IMR-90 (cell line): ENCODE data around the gene SLC22A25. TPM values are rescaled to one million over a fixed set of nuclear protein-coding genes. Genes with fewer than 3 reads are reported as not detected.

Experiments used
- ATAC-seq: fragments of 200-7000 bp; cut with Tn5 transposase; 2 replicates; pipeline ENCODE4 v1.9.1; 2020; ENCODE audit warnings: low read depth, mild to moderate bottlenecking, moderate library complexity
- BruUV-seq: library from RNA; stranded (reverse); fragments of 400-500 nt; replicated peaks from 2 replicates; lab custom pipeline; 2021; lab: Mats Ljungman, UMichigan
- CTCF ChIA-PET: fragments of 300-600 bp; formaldehyde crosslinking; extraction: SDS; loops from one replicate; lab custom pipeline; 2021; ENCODE audit warnings: antibody characterized with exemption; lab: Yijun Ruan, JAX
- POLR2A ChIA-PET: fragments of 300-600 bp; sonication (Branson Sonifier 250); formaldehyde crosslinking; loops from one replicate; lab custom pipeline; 2022; ENCODE audit warnings: antibody characterized with exemption; ENCODE audit not compliant: unreplicated experiment; lab: Charles Lee
- DNase-seq: peaks from one replicate; pipeline ENCODE4 v3.0.0; 2013
- H2AFZ ChIP-seq: replicated peaks from 2 replicates; pipeline ENCODE3; 2013; ENCODE audit warnings: low read length, mild to moderate bottlenecking; ENCODE audit not compliant: poor library complexity
- H2AK5ac ChIP-seq: 2 replicates; pipeline ENCODE4 v1.6.1; 2013; ENCODE audit warnings: low read depth, low read length, inconsistent platforms
- H2AK9ac ChIP-seq: replicated peaks from 2 replicates; pipeline ENCODE3; 2013; ENCODE audit warnings: mild to moderate bottlenecking, low read depth, low read length, moderate library complexity; ENCODE audit not compliant: poor library complexity
- H2BK120ac ChIP-seq: 2 replicates; pipeline ENCODE4 v1.6.1; 2013; ENCODE audit warnings: low read depth, low read length, inconsistent platforms
- H2BK15ac ChIP-seq: 3 replicates; pipeline ENCODE4 v1.6.1; 2013; ENCODE audit warnings: low read depth, low read length, inconsistent platforms
- H2BK20ac ChIP-seq: 2 replicates; pipeline ENCODE4 v1.6.1; 2013; ENCODE audit warnings: low read depth, mild to moderate bottlenecking, inconsistent platforms, low read length, moderate library complexity
- H2BK5ac ChIP-seq: 2 replicates; pipeline ENCODE4 v1.6.1; 2013; ENCODE audit warnings: mild to moderate bottlenecking, low read depth, low read length, inconsistent platforms; ENCODE audit not compliant: poor library complexity, severe bottlenecking
- H3K14ac ChIP-seq: replicated peaks from 2 replicates; pipeline ENCODE4 v1.6.1; 2013; ENCODE audit warnings: low read depth, low read length, inconsistent platforms
- H3K18ac ChIP-seq: 2 replicates; pipeline ENCODE4 v1.6.1; 2013; ENCODE audit warnings: low read depth, low read length, control low read depth
- H3K23ac ChIP-seq: 2 replicates; pipeline ENCODE4 v1.6.1; 2013; ENCODE audit warnings: low read depth, low read length, inconsistent platforms
- H3K27ac ChIP-seq: 2 replicates; pipeline ENCODE4 v1.5.1; 2013; ENCODE audit warnings: mild to moderate bottlenecking, control low read depth, low read length; ENCODE audit not compliant: insufficient read depth
- H3K27me3 ChIP-seq: 2 replicates; pipeline ENCODE4 v1.6.1; 2013; ENCODE audit warnings: low read length; ENCODE audit not compliant: control insufficient read depth, insufficient read depth
- H3K36me3 ChIP-seq: 2 replicates; pipeline ENCODE4 v1.6.1; 2013; ENCODE audit warnings: low read length, mixed read lengths; ENCODE audit not compliant: control insufficient read depth, insufficient read depth
- H3K4ac ChIP-seq: 2 replicates; pipeline ENCODE4 v1.6.1; 2013; ENCODE audit warnings: low read depth, low read length, inconsistent platforms
- H3K4me1 ChIP-seq: 2 replicates; pipeline ENCODE4 v1.6.1; 2013; ENCODE audit warnings: low read length, mixed read lengths; ENCODE audit not compliant: control insufficient read depth, insufficient read depth
- H3K4me2 ChIP-seq: 2 replicates; pipeline ENCODE4 v1.6.1; 2013; ENCODE audit warnings: low read depth, mild to moderate bottlenecking, control low read depth, low read length, moderate library complexity
- H3K4me3 ChIP-seq: 2 replicates; pipeline ENCODE4 v1.5.1; 2013; ENCODE audit warnings: low read depth, mild to moderate bottlenecking, control low read depth, low read length, moderate library complexity; ENCODE audit not compliant: insufficient read depth
- H3K56ac ChIP-seq: 2 replicates; pipeline ENCODE4 v1.6.1; 2013; ENCODE audit warnings: low read length, inconsistent platforms; ENCODE audit not compliant: insufficient read depth; ENCODE audit errors: extremely low read depth
- H3K79me1 ChIP-seq, 2 experiments: 2 replicates each; pipeline ENCODE4 v1.6.1; 2013; ENCODE audit warnings: low read length in 2 of 2, inconsistent platforms in 1 of 2, low read depth in 1 of 2
- H3K9ac ChIP-seq: 2 replicates; pipeline ENCODE4 v1.6.1; 2013; ENCODE audit warnings: low read depth, low read length, control low read depth
- H3K9me1 ChIP-seq: 2 replicates; pipeline ENCODE4 v1.6.1; 2013; ENCODE audit warnings: low read length, inconsistent platforms; ENCODE audit not compliant: insufficient read depth
- H3K9me3 ChIP-seq: 2 replicates; pipeline ENCODE4 v1.6.1; 2013; ENCODE audit warnings: low read length; ENCODE audit not compliant: control insufficient read depth, insufficient read depth
- H4K20me1 ChIP-seq: 2 replicates; pipeline ENCODE4 v1.6.1; 2013; ENCODE audit warnings: low read length, inconsistent platforms; ENCODE audit not compliant: insufficient read depth
- H4K5ac ChIP-seq: 2 replicates; pipeline ENCODE4 v1.6.1; 2013; ENCODE audit warnings: mild to moderate bottlenecking, low read depth, low read length, control low read depth
- H4K8ac ChIP-seq, 2 experiments: 2 replicates each; pipeline ENCODE4 v1.6.1; 2013; ENCODE audit warnings: low read depth in 2 of 2, low read length in 2 of 2, control low read depth in 1 of 2, inconsistent platforms in 1 of 2
- H4K91ac ChIP-seq: 2 replicates; pipeline ENCODE4 v1.6.1; 2013; ENCODE audit warnings: low read depth, low read length, inconsistent platforms; ENCODE audit not compliant: insufficient read depth
- BHLHE40 ChIP-seq: fragments of 150-350 bp; IDR thresholded peaks from 2 replicates; pipeline ENCODE4 v1.6.1; 2016; ENCODE audit warnings: mild to moderate bottlenecking, low read depth, low read length
- CEBPB ChIP-seq: IDR thresholded peaks from 2 replicates; pipeline ENCODE4 v1.6.1; 2012; ENCODE audit warnings: low read depth, low read length, improper control_type of control experiment
- CHD1 ChIP-seq: IDR thresholded peaks from 2 replicates; pipeline ENCODE4 v1.6.1; 2012; ENCODE audit warnings: low read depth, low read length, improper control_type of control experiment
- FOS ChIP-seq: fragments of 150-350 bp; IDR thresholded peaks from 2 replicates; pipeline ENCODE4 v1.6.1; 2016; ENCODE audit warnings: low read depth, low read length
- MAFK ChIP-seq: IDR thresholded peaks from 2 replicates; pipeline ENCODE4 v1.6.1; 2012; ENCODE audit warnings: low read depth, low read length, improper control_type of control experiment
- MAZ ChIP-seq: IDR thresholded peaks from 2 replicates; pipeline ENCODE4 v1.6.1; 2012; ENCODE audit warnings: low read depth, mild to moderate bottlenecking, low read length, improper control_type of control experiment, moderate library complexity, borderline replicate concordance
- MXI1 ChIP-seq: IDR thresholded peaks from 2 replicates; pipeline ENCODE4 v1.6.1; 2012; ENCODE audit warnings: low read depth, mild to moderate bottlenecking, low read length, moderate library complexity, borderline replicate concordance
- NFE2L2 ChIP-seq: fragments of 150-350 bp; IDR thresholded peaks from 2 replicates; pipeline ENCODE4 v1.6.1; 2016; ENCODE audit warnings: low read depth, mild to moderate bottlenecking, low read length
- POLR2A ChIP-seq: IDR thresholded peaks from 2 replicates; pipeline ENCODE4 v1.6.1; 2012; ENCODE audit warnings: mild to moderate bottlenecking, low read depth, low read length
- RAD21 ChIP-seq: IDR thresholded peaks from 2 replicates; pipeline ENCODE4 v1.6.1; 2012; ENCODE audit warnings: low read length, improper control_type of control experiment
- RCOR1 ChIP-seq: IDR thresholded peaks from 2 replicates; pipeline ENCODE4 v1.6.1; 2012; ENCODE audit warnings: mild to moderate bottlenecking, low read length, improper control_type of control experiment; ENCODE audit not compliant: insufficient replicate concordance
- RFX5 ChIP-seq: IDR thresholded peaks from 2 replicates; pipeline ENCODE4 v1.8.0; 2012; ENCODE audit warnings: low read depth, mild to moderate bottlenecking, low read length, moderate library complexity
- SMC3 ChIP-seq: fragments of 150-350 bp; IDR thresholded peaks from 2 replicates; pipeline ENCODE4 v1.6.1; 2016; ENCODE audit warnings: low read depth, mild to moderate bottlenecking, antibody characterized with exemption, low read length, moderate library complexity
- WGBS, 2 experiments: methylation state at CpG; one replicate each; pipeline versions ENCODE4 v1.1.5 to v1.1.7; 2013; ENCODE audit warnings: missing lambda C conversion rate in 2 of 2; ENCODE audit not compliant: insufficient read length in 1 of 2; ENCODE audit errors: extremely low coverage in 2 of 2; 5-methylcytosine and 5-hydroxymethylcytosine counted together
- dilution Hi-C: fragments of 300-500 bp; cut with HindIII; formaldehyde crosslinking; loops from one replicate; pipeline ENCODE4 v1.14.3; 2018; ENCODE audit warnings: low sequenced_read_pairs; ENCODE audit not compliant: unreplicated experiment
- in situ Hi-C: fragments of 300-500 bp; cut with MboI; formaldehyde crosslinking; loops from 3 replicates; pipeline ENCODE4 v1.14.3; 2019; ENCODE audit warnings: low sequenced_read_pairs, inconsistent platforms, mixed read lengths
- intact Hi-C: fragments of 100-400 bp; cut with micrococcal nuclease; formaldehyde crosslinking; loops from 2 replicates; pipeline ENCODE4 v1.10.0; 2022
- polyA plus RNA-seq, 3 experiments: library from polyadenylated mRNA; depleted of rRNA; stranded (reverse); fragments of >200 nt; gene quantifications; 2 replicates each; pipeline ENCODE4 v1.2.3, GENCODE V29; 2012; ENCODE audit warnings: low replicate concordance in 1 of 3
- total RNA-seq: library from RNA; depleted of rRNA; stranded (reverse); fragments of >200 nt; gene quantifications from 2 replicates; pipeline ENCODE4 v1.2.3, GENCODE V29; 2012
- TF ChIP-seq, protein P1 (sequence below): fragments of 150-350 bp; IDR thresholded peaks from 2 replicates; pipeline ENCODE4 v1.6.1; 2017; ENCODE audit warnings: mild to moderate bottlenecking, antibody characterized with exemption, low read length, low read depth
- TF ChIP-seq, protein P2 (sequence below): conservative IDR thresholded peaks from 2 replicates; pipeline ENCODE4 v1.5.1; 2012; ENCODE audit warnings: mild to moderate bottlenecking, low read depth, low read length, improper control_type of control experiment
- TF ChIP-seq, protein P3 (sequence below): fragments of 150-350 bp; IDR thresholded peaks from 2 replicates; pipeline ENCODE4 v1.6.1; 2016; ENCODE audit warnings: low read depth, mild to moderate bottlenecking, low read length, moderate library complexity, borderline replicate concordance

Gene SLC22A25
- total and polyA plus RNA-seq, 2 of the 4 experiments (the other 2 are of a cell fraction) = not detected

DNA sequence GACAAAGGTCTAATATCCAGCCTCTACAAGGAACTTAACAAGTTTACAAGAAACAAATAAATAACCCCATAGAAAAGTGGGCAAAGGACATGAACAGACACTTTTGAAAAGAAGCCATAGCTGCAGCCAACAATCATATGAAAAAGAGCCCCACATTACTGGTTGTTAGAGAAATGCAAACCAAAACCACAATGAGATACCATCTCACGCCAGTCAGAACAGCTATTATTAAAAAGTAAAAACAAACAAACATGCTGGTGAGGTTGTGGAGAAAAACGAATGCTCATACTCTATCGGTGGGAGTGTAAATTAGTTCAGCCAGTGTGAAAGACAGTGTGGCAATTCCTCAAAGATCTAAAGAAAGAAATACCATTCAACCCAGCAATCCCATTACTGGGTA, 5.6 kb upstream of the SLC22A25 start:
- no peak for TF ChIP-seq FOS
- TF ChIP-seq MAZ = no peak
- TF ChIP-seq, protein P1, sequence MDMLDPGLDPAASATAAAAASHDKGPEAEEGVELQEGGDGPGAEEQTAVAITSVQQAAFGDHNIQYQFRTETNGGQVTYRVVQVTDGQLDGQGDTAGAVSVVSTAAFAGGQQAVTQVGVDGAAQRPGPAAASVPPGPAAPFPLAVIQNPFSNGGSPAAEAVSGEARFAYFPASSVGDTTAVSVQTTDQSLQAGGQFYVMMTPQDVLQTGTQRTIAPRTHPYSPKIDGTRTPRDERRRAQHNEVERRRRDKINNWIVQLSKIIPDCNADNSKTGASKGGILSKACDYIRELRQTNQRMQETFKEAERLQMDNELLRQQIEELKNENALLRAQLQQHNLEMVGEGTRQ = no peak
- no peak for TF ChIP-seq RAD21
- no peak for TF ChIP-seq MXI1
- TF ChIP-seq SMC3 = no peak
- TF ChIP-seq MAFK = no peak
- TF ChIP-seq POLR2A = no peak
- TF ChIP-seq, protein P2, sequence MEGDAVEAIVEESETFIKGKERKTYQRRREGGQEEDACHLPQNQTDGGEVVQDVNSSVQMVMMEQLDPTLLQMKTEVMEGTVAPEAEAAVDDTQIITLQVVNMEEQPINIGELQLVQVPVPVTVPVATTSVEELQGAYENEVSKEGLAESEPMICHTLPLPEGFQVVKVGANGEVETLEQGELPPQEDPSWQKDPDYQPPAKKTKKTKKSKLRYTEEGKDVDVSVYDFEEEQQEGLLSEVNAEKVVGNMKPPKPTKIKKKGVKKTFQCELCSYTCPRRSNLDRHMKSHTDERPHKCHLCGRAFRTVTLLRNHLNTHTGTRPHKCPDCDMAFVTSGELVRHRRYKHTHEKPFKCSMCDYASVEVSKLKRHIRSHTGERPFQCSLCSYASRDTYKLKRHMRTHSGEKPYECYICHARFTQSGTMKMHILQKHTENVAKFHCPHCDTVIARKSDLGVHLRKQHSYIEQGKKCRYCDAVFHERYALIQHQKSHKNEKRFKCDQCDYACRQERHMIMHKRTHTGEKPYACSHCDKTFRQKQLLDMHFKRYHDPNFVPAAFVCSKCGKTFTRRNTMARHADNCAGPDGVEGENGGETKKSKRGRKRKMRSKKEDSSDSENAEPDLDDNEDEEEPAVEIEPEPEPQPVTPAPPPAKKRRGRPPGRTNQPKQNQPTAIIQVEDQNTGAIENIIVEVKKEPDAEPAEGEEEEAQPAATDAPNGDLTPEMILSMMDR = no peak
- TF ChIP-seq RFX5 = no peak
- no peak for TF ChIP-seq RCOR1
- no peak for TF ChIP-seq CHD1
- TF ChIP-seq CEBPB = no peak
- TF ChIP-seq BHLHE40 = no peak
- no peak for TF ChIP-seq NFE2L2
- TF ChIP-seq, protein P3, sequence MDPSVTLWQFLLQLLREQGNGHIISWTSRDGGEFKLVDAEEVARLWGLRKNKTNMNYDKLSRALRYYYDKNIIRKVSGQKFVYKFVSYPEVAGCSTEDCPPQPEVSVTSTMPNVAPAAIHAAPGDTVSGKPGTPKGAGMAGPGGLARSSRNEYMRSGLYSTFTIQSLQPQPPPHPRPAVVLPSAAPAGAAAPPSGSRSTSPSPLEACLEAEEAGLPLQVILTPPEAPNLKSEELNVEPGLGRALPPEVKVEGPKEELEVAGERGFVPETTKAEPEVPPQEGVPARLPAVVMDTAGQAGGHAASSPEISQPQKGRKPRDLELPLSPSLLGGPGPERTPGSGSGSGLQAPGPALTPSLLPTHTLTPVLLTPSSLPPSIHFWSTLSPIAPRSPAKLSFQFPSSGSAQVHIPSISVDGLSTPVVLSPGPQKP = no peak
- Histone ChIP-seq H3K23ac (no peak overlapping the region), H3K14ac (no peak overlapping the region), H3K9ac (no peak overlapping the region), H3K18ac (no peak overlapping the region), H3K79me1 (no peaks in the 10 kb centered on the region), H2BK5ac (no peak overlapping the region), H3K4me3 (no peak overlapping the region), H2AK9ac (no peak overlapping the region), H4K8ac (no peak overlapping the region), H3K56ac (no peak overlapping the region), H3K4me1 (no peaks in the 10 kb centered on the region), H2BK120ac (no peak overlapping the region), H4K91ac (no peak overlapping the region), H4K20me1 (no peaks in the 10 kb centered on the region), H3K4ac (no peak overlapping the region), H4K5ac (no peak overlapping the region), H3K9me1 (no peaks in the 10 kb centered on the region), H2BK20ac (no peak overlapping the region), H3K36me3 (no peaks in the 10 kb centered on the region), H3K27me3 (no peaks in the 10 kb centered on the region; the same call in 1 of the 2 replicates), H3K27ac (no peak overlapping the region), H2BK15ac (no peak overlapping the region), H3K4me2 (no peak overlapping the region), H3K9me3 (no peaks in the 10 kb centered on the region), H2AK5ac (no peak overlapping the region), H2AFZ (no peak overlapping the region)
- dilution Hi-C loops (no loop called here), in situ Hi-C loops (no loop called here), intact Hi-C loops (no loop called here)
- ATAC-seq (no peak), DNase-seq (no peak)
- ChIA-PET POLR2A (no interaction called here), CTCF (no interaction called here)
- BruUV-seq = no TSS peak
- WGBS, 2 experiments = no CpG with 5 or more reads among the region's 3 CpGs
